Coronary artery (tissue), 2 donors: ENCODE results near the gene NMT1.

Experiments used
- DNase-seq: peaks from one replicate; pipeline ENCODE4 v3.0.0-alpha.2; 2017; ENCODE audit warnings: low spot score
- H3K27ac ChIP-seq, 2 donors: fragments of 200-600 bp; sonication (generic); one replicate each; pipeline ENCODE4 v1.5.1; 2016 to 2019
- H3K4me3 ChIP-seq: fragments of 200-600 bp; sonication (generic); 2 replicates; pipeline ENCODE4 v1.5.1; 2016; ENCODE audit warnings: mild to moderate bottlenecking, moderate library complexity
- TF ChIP-seq, protein P1 (sequence below): fragments of 200-600 bp; sonication (generic); IDR thresholded peaks from one replicate; pipeline ENCODE4 v1.5.1; 2019; ENCODE audit warnings: antibody characterized with exemption

The NMT1 gene

DNA sequence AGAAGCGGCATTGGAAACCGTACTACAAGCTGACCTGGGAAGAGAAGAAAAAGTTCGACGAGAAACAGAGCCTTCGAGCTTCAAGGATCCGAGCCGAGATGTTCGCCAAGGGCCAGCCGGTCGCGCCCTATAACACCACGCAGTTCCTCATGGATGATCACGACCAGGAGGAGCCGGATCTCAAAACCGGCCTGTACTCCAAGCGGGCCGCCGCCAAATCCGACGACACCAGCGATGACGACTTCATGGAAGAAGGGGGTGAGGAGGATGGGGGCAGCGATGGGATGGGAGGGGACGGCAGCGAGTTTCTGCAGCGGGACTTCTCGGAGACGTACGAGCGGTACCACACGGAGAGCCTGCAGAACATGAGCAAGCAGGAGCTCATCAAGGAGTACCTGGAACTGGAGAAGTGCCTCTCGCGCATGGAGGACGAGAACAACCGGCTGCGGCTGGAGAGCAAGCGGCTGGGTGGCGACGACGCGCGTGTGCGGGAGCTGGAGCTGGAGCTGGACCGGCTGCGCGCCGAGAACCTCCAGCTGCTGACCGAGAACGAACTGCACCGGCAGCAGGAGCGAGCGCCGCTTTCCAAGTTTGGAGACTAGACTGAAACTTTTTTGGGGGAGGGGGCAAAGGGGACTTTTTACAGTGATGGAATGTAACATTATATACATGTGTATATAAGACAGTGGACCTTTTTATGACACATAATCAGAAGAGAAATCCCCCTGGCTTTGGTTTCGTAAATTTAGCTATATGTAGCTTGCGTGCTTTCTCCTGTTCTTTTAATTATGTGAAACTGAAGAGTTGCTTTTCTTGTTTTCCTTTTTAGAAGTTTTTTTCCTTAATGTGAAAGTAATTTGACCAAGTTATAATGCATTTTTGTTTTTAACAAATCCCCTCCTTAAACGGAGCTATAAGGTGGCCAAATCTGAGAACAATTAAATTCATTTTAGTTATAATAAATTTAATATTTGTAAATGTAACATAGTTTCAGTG is 88.8 kb downstream of the NMT1 start:
- TF ChIP-seq, protein P1, sequence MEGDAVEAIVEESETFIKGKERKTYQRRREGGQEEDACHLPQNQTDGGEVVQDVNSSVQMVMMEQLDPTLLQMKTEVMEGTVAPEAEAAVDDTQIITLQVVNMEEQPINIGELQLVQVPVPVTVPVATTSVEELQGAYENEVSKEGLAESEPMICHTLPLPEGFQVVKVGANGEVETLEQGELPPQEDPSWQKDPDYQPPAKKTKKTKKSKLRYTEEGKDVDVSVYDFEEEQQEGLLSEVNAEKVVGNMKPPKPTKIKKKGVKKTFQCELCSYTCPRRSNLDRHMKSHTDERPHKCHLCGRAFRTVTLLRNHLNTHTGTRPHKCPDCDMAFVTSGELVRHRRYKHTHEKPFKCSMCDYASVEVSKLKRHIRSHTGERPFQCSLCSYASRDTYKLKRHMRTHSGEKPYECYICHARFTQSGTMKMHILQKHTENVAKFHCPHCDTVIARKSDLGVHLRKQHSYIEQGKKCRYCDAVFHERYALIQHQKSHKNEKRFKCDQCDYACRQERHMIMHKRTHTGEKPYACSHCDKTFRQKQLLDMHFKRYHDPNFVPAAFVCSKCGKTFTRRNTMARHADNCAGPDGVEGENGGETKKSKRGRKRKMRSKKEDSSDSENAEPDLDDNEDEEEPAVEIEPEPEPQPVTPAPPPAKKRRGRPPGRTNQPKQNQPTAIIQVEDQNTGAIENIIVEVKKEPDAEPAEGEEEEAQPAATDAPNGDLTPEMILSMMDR = no peak
- DNase-seq = peak; percentile 89
- H3K27ac ChIP-seq = peak overlapping the region; percentile 93 to 96
- H3K4me3 ChIP-seq = peak overlapping the region; percentile 90

DNA sequence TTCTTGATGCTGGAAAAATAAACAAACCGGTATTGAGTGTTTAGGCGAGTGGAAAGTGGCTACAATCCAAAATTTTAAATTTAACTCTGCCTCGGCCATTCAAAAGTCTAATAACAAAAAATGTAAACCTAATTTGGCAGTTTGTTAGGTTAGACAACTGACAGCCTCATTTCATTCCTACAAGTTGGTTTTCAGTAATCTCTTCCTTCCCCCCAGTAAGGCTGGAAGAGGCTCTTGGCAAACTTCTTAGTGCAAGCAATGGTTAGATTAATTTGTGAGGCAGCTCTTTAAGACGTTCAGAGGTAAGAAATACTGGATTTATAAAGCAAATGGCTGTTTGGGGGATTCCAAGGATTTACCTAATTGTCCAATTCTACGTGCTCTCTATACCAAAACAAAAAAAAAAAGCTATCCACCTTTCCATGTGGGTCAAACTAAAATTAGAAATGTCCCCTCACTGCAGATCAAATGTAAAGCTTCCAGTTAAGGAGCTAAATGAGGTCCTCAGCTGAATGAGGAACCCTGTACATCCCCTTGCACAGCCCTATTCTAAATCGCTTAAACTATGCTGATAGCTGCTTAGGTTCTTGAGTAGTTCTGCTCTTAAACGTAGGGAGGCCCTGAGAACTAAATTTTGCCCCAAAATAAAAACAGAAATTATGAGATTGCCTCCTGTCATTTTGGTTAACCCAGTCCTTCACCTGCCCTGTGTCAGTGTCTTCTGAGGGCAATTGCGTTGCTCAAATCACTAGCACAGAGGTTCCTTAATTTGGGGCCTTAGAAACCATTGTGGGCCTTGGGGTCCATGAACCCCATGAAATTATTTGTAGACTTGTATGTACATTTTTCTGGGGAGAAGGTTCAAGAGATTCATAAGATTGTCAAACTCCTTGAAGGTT is 90.0 kb downstream of the NMT1 start:
- Histone ChIP-seq H3K27ac (peak overlapping the region; percentile 28 to 36), H3K4me3 (peak overlapping the region; percentile 90)
- DNase-seq = no peak
- TF ChIP-seq, protein P1 = no peak

GRCh38 chr17:45155029-45155428 is 93.9 kb downstream of the NMT1 start:
- Histone ChIP-seq H3K27ac (no peak overlapping the region), H3K4me3 (no peak overlapping the region)
- DNase-seq = no peak
- TF ChIP-seq, protein P1 = no peak

DNA sequence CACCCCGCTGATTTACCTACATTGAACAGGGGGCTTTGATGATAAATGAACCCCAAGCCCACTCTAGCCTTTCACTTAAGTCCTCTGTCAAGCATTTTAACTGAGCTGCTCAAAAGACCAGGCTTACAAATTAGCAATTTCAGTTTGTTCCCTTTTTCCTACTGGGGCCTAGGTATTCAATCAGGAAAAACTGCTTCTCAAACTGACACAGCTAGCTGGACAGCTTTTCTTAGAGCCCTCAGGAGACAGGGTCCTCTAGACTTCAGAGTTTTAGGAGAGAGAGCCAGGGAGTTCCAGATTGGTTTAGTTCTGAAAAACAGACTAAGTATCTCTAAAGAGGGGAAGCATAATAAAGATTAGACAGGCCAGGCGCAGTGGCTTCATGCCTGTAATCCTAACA is 94.4 kb downstream of the NMT1 start:
- TF ChIP-seq, protein P1 = no peak
- Histone ChIP-seq H3K27ac (no peak overlapping the region), H3K4me3 (no peak overlapping the region)
- DNase-seq = no peak

DNA sequence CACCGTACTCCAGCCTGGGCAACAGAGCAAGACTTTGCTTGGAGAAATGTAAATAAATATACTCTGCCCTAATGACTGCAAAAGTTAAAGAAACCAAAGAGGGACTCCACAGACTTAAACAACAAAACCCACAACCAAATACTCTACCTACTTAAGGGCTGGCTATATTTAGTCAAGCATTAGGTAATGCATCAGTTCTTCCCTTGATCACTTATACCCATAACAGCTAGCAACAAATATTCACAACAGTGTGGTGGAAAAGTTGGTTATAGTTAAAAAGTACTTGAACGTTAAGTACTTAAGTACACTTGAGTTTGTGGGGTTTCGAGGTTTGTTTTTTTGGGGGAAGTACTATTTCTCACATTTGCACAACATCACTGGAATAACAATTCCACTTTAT is 95.1 kb downstream of the NMT1 start:
- TF ChIP-seq, protein P1 = no peak
- DNase-seq = no peak
- Histone ChIP-seq H3K4me3 (no peak overlapping the region), H3K27ac (no peak overlapping the region)
